Stimulated activated CD4-positive, alpha-beta T cell treated with anti-CD3 and anti-CD28 coated beads, Interleukin-15, amount 100 ng/mL, for 1 hour (primary cell): ENCODE results near the gene LRRC37A.
"Not testable (repeated sequence)": the region's sequence is repeated elsewhere in the genome, so short reads cannot be mapped to it uniquely, and the experiment has no call there.

ENCODE experiments used
- DNase-seq, 2 donors: peaks; one replicate each; pipeline ENCODE4 v3.0.0-alpha.2; 2020; ENCODE audit warnings: low read depth in 1 of 2, low spot score in 1 of 2

The LRRC37A gene

DNA sequence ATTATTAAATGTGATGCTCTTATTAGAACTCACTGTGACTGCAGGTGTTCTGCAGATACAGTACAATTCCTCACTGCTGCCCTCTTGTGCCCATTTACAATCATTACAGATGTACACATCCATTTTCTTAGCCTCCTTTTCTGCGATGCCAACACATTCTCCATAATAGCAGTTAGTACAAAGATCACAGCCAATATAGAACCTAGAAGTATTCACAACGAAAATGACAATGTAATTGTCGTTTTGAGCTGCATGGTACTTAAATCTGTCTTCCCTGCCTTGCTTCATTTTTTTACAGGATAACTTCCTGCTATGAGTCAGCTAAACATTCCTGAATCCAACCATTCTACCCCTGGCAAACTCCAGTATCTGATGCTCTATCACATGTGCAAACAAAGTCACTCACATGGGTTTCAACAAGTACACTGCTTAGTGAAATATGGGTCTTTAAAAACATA, 8.1 kb upstream of the LRRC37A start:
- peak in 1 of 2 donors; percentile 33 for DNase-seq

DNA sequence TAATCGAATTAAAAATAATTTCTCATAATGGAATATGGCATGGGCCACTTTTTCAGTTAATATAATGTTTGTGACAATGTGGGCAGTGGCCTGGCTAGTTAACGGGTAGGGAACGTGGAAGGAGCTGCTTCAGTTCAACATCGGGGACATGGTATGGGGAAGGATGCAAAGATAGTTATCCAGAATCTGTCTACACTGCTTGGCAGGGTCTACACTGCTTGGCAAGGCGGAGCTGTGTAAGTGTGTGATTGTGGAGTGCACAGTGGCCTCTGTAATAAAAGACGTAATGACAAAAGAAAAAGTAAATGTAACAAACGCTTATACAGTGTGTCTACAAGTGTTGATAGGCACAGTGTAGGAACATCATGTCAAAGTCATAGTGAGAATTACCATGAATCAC, 7.3 kb upstream of the LRRC37A start:
- not testable (repeated sequence) for DNase-seq

DNA sequence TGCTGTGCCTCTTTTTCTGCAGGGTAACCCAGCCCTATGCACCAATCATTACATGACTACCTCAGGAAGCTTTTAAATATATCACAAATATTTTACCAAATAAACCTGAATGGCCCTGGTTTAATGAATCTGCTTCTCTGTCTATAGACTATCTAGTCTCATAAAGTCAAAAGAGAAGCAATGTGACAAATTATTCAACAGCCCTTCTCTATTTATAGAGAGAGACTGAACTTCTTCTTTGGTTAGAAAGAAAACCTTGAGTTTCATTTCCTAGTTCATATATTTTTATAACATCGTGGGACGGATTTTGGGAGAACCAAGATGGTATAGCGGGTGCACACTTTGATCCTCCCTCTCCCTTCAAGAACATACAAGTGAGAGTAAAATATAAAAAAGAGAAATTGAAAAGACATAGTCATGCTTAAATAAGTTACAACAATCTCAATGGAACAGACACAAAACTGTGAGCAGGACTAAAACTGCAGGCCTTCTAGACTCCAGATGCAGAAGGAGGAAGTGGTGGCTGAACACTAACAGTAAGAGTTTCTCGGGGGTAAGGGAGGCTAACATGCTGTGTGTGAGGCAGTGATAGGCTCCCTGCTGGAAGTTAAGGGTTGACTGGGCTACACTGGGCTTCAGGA, 3.9 kb upstream of the LRRC37A start:
- not testable (repeated sequence) for DNase-seq

DNA sequence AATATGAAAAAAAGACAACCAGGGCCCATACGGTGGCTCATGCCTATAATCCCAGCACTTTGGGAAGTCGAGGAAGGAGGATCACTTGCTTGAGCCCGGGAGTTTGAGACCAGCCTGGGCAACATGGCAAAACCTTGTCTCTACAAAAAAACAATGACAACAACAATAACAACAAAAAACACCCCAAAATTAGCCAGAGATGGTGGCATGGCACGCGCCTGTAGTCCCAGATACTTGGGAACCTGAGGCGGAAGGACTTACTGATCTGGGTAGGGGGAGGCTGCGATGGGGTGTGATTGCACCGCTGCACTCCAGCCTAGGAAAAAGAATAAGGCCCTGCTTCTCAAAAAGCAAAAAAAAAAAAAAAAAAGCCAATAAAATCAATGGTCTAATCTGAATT, 3.3 kb upstream of the LRRC37A start:
- not testable (repeated sequence) for DNase-seq

DNA sequence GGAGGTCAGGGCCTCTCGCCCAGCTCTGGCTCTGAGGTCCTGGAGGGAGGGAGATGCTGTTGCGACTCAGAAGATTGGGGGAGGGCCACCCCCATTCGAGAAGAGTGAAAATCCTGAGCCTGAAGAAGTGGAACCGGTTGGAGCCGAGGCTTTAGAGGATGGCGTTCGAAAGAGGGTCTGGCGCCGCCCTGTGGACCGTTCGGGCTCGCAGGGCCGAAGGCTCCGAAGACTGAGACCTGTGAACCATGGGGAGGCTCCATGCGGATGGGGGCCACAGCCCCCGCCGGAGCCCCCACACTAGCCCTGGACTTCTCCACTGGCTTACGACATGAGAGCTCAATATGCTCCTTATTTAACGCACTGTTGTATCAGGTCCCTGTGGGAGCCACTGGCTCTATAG, 46.3 kb downstream of the LRRC37A start:
- not testable (repeated sequence) for DNase-seq

DNA sequence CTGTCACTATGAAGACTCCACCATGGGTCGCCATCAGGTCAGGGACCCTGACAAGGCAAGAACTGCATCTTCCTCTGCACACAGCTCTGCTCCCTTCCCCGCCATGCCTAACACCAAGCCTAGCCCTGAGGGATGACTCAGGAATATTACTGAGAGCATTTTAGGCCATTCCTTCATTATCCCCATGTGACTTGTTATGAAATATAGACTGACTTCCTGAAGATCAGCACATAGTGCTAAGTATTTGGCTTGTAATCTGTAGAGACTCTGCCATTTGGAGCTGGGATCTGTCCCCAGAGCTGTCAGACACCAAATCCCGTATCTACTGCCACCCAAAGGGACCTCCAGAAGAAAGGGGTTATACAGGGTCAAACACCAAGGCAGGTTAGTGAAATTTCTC, 47.2 kb downstream of the LRRC37A start:
- DNase-seq: not testable (repeated sequence)

DNA sequence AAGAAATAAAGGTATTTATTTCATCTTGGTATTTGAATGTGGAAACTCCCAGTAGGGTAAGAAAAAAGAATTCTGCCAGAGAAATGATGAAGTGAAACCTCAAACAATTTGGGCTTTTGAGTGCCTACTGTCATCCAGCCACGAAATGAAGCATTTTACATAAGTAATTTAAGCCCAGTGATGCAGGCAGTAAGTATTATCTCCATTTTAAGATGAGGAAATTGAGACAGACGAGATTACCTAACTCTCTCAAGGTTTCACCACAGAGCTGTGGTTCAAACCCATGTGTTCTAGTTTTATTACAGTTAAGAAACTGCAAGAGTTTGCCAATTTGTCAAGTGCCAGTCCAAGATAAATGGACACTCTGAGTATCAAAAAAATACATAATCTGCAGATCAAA, 53.4 kb downstream of the LRRC37A start:
- DNase-seq: not testable (repeated sequence)

DNA sequence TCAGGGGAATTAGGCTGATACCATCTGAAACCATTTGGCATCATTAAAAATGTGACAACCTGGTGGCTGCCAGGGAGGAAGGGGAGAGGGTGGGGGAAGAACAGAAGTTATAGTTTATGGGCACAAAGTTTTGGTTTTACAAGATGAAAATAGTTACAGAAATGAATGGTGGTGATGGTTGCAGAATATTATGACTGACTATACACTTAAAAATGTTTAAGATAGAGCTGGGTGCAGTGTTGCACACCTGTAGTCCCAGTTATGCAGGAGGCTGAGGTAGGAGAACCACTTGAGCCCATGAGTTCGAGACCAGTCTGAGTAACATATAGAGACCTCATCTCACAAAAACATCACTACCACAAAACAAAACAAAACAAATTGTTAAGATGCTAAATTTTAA, 54.1 kb downstream of the LRRC37A start:
- DNase-seq: not testable (repeated sequence)

DNA sequence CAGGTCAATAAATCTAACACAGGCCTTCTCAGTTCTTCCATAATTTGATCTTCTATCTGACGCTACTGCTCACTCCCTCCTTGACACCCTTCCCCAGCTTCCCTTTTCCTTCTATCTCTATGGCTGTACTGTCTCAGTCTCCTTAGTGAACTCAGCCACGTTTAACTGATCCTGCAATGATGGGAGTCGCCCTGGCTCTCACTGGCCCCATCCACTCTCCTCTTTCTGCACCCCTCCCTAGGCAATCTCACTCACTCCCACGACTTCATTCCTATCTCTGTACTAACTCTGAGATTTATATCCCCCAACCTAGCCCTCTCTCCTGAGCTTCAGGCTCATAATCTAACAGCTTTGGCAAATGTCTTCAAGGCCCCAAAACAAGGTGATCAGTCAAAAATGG, 58.9 kb downstream of the LRRC37A start:
- not testable (repeated sequence) for DNase-seq

DNA sequence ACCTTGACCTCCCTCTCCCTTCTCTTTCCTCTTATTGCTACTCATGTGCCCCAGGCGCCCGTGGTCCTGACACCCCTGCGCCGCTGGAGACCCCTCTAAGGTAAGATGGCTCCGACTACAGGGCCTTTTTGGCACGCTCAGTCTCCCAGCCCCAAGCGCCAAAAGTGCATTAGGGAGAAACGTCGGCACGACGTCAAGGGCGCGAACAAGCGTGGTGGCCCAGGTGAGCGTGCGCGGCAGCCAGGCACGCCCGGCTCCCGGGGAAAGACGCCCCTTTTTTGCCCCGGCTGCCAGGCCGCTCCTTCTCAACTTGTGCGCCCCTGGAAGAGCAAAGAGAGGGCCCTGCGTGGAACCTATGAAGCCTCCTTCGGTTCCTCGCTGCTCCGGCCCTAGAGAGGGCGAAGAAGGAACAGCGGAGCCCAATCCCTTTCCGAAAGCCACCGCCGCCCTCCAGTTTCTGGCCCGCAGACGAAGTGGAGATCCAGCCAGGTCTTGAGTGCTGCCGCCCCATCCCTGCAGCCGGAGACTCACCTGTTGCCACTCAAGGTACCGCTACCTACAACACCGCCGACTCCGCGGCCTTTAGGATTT, 66.3 kb downstream of the LRRC37A start:
- DNase-seq: not testable (repeated sequence)

DNA sequence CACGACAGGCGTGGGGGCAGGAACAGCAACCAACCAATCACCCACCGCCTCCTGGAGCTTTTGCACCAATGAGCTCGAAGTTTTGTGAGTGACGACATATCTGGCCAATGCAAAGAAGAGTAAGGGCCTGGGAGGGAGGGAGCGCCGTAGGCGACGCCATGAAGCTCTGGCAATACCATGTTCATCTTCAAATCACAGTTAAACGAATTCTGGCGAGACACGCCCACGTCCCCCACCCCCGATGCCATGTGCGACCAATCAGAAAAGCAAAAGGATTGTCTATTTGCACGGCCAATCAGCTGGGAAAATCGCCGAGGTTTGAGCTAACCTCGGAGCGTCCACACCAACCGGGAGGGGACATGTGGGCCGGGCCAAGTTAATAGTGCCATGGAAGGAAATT, 66.8 kb downstream of the LRRC37A start, which contains the start of gene ARL17B:
Gene ARL17B, minus strand, starts transcription at position 12 of the 400 bp plus-strand sequence. CDS start 3,369 bp downstream, outside the sequence.
- DNase-seq: peak; percentile 69 to 72

DNA sequence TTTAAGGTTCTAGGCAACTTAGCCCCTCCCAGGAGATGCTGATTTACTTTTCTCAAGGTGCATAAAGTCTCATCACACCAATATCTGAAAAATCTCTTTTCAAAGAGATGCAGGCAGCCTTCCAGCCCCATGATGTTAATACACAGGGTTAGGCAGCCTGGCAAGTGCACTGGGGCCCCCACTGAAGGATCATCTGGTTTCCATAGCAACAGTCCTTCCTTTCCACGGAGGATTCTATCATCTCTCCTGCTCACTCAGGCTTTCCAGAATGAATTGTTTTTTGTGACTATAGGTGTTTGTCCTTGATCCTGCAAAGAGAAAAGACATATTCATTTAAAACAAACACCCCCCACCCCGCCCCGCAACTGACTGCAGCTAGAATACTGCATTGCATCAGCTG, 72.6 kb downstream of the LRRC37A start:
- not testable (repeated sequence) for DNase-seq

DNA sequence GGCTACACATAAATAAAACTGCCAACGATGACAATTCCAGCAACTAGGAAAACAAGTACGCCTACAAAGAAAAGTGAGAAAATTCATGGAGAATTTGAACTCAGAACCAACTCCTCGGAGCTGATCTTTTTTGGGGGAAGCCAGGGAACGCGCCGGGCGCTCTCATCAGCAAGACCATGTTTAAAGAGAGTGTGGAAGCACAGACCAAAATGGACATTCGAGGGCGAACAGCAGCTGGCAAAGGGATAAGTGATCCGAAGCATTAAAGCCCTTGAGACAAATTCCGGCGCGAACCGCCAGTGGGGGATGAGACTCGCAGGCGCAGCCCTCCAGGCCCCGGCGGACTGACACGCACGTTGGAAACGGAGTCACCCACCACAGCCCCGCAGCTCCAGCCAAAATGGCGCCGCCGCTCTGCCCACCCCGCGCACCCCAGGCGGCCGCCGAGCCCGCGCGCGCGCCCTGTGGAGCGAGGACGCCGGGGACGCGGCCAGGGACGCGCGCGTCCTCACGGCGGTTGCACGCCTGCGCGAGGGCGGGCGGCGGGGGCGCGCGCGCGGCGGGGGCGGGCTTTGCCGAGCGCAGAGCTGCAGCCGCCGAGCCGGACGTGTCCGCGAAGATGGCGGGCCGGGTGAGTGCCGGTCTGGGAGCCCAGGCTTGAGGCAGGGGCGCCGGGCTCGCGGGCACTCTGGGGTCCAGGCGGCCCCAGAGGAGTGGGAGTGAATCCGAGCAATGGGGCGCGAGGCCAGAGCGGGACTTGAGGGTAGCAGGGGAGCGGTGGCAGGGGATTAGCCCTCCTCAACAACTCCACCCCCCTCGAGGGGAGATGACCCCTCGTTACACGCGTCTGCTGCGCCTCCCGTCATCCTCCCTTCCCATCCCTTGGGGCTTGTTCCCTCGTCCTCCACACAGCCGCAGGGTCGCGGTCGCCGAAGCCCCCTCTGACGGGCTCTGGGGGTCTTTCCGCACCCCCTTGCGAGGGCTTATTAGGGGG, 77.6 kb downstream of the LRRC37A start:
- not testable (repeated sequence) for DNase-seq

DNA sequence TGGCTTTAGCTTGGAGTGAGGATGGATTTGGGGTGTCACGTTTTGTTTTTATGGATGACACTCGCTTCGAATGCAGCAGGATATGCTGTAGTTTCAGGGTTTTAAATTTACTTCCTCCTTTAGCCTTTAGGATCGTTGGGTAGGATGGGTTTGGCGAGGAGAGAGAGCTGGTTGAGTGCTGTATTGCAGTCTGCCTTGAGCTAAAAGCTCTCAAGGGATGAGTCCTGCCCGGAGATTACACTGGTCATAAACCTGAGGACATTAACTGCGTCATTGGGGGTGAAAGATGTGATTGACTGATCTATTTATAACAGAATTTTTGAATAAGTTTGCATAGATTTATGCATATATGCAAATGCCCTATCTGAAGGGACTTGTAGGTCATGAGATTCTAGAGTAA, 78.5 kb downstream of the LRRC37A start:
- DNase-seq: not testable (repeated sequence)

DNA sequence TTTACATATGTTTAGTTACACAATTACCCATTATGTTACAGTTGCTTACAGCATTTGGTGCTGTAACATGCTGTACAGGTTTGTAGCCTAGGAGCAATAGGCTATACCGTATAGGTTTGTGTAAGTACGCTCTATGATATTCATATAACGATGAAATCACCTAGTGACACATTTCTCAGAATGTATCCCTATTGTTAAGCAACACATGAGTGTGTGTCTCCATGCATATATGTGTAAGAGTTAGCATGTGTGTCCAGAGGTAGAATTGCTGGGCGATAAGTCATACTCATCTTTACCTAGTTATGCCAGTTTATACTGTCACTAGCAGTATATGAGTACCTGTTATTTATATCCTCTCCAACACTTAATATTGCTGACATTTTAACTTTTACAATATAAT, 88.2 kb downstream of the LRRC37A start:
- DNase-seq: not testable (repeated sequence)

DNA sequence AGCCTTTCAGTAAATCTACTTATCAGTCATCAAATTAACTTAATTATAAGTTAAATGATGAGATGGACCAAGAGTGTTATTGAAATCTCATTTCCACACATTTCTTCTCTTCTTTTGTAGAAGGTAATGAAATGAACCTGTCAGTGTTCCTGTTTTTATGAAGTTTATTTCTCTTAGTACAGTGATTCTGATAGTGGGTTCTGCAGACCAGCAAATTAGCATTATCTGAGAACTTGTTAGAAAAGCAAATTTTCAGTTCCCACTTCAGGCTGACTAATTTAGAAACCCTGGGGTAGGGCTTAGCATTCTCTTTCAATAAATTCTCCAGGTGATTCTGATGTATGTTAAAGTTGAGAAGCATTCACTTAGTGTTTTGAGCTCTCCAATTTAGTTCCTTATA, 90.6 kb downstream of the LRRC37A start:
- DNase-seq: not testable (repeated sequence)
